Dendritic cell treated with granulocyte-macrophage colony-stimulating factor and Interleukin-4, amounts not matched to agents 40 ng/mL and 50 ng/mL, for 4 days (primary cell): Measurements from ENCODE around the gene CELSR3.

Experiments used
- H3K27ac Mint-ChIP-seq: one replicate; pipeline ENCODE4 v1.8.0; 2022; ENCODE audit warnings: mild to moderate bottlenecking, mixed read lengths
- H3K27me3 Mint-ChIP-seq: one replicate; pipeline ENCODE4 v1.8.0; 2022; ENCODE audit warnings: mild to moderate bottlenecking, mixed read lengths
- H3K36me3 Mint-ChIP-seq: one replicate; pipeline ENCODE4 v1.8.0; 2022; ENCODE audit warnings: low read depth, mixed read lengths
- H3K4me1 Mint-ChIP-seq: one replicate; pipeline ENCODE4 v1.8.0; 2022; ENCODE audit warnings: low read depth, mixed read lengths
- H3K4me3 Mint-ChIP-seq: one replicate; pipeline ENCODE4 v1.8.0; 2022; ENCODE audit warnings: mild to moderate bottlenecking, moderate library complexity, mixed read lengths
- H3K9me3 Mint-ChIP-seq: one replicate; pipeline ENCODE4 v1.8.0; 2022; ENCODE audit warnings: mixed read lengths
- intact Hi-C: fragments of 100-400 bp; cut with micrococcal nuclease; formaldehyde crosslinking; loops from one replicate; pipeline ENCODE4 v1.15.0; 2022

The CELSR3 gene

GRCh38 chr3:48592519-48593087, 70.1 kb downstream of the CELSR3 start:
- Mint-ChIP-seq H3K36me3 (peaks cover 7% of the 10 kb centered on the region), H3K27me3 (peaks cover 72% of the 10 kb centered on the region), H3K27ac (no peak overlapping the region), H3K9me3 (no peaks in the 10 kb centered on the region), H3K4me3 (no peak overlapping the region), H3K4me1 (peaks cover 20% of the 10 kb centered on the region)
- intact Hi-C loops: no loop called here

- intact Hi-C loops: no loop called here
- Mint-ChIP-seq H3K27me3 (peaks cover 75% of the 10 kb centered on the region), H3K4me1 (peaks cover 20% of the 10 kb centered on the region), H3K4me3 (no peak overlapping the region), H3K36me3 (peaks cover under 1% of the 10 kb centered on the region), H3K27ac (no peak overlapping the region), H3K9me3 (no peaks in the 10 kb centered on the region)
Measured at GRCh38 chr3:48591886-48592518, 70.7 kb downstream of the CELSR3 start.

GRCh38 chr3:48591436-48591835, 71.2 kb downstream of the CELSR3 start:
- no peaks in the 10 kb centered on the region for H3K9me3 Mint-ChIP-seq
- no peak overlapping the region for H3K27ac Mint-ChIP-seq
- peaks cover 20% of the 10 kb centered on the region for H3K4me1 Mint-ChIP-seq
- no peaks in the 10 kb centered on the region for H3K36me3 Mint-ChIP-seq
- intact Hi-C loops: no loop called here
- peaks cover 75% of the 10 kb centered on the region for H3K27me3 Mint-ChIP-seq
- no peak overlapping the region for H3K4me3 Mint-ChIP-seq

GRCh38 chr3:48588230-48588629, 74.5 kb downstream of the CELSR3 start:
- intact Hi-C loops: no loop called here
- H3K36me3 Mint-ChIP-seq: no peaks in the 10 kb centered on the region
- peaks cover 46% of the 10 kb centered on the region for H3K27me3 Mint-ChIP-seq
- no peaks in the 10 kb centered on the region for H3K4me1 Mint-ChIP-seq
- H3K4me3 Mint-ChIP-seq: no peak overlapping the region
- H3K27ac Mint-ChIP-seq: no peak overlapping the region
- no peaks in the 10 kb centered on the region for H3K9me3 Mint-ChIP-seq

- H3K9me3 Mint-ChIP-seq: no peaks in the 10 kb centered on the region
- H3K27ac Mint-ChIP-seq: no peak overlapping the region
- intact Hi-C loops: no loop called here
- H3K36me3 Mint-ChIP-seq: no peaks in the 10 kb centered on the region
- H3K27me3 Mint-ChIP-seq: peaks cover 40% of the 10 kb centered on the region
- no peaks in the 10 kb centered on the region for H3K4me1 Mint-ChIP-seq
- H3K4me3 Mint-ChIP-seq: no peak overlapping the region
Measured at GRCh38 chr3:48587686-48588085, 75.0 kb downstream of the CELSR3 start.
